ENCODE results near the gene WNT5A. TPM values are rescaled to one million over a fixed set of nuclear protein-coding genes. Genes with fewer than 3 reads are reported as not detected.
A peak's percentile ranks its signal among the peaks of the same experiment; 100 is the strongest.

WNT5A gene
- total RNA-seq, 2 donors from 2014 or later, result 5.9 to 15.0 TPM

GRCh38 chr3:55526332-55527030, 39.4 kb upstream of the WNT5A start:
- WGBS, 2 donors, result 29 to 47% methylated on average over 6 to 10 of the region's 10 CpGs
- TF ChIP-seq POLR2A (IDR thresholded peaks at IDR 0.05), result no peak
- TF ChIP-seq, protein P1, sequence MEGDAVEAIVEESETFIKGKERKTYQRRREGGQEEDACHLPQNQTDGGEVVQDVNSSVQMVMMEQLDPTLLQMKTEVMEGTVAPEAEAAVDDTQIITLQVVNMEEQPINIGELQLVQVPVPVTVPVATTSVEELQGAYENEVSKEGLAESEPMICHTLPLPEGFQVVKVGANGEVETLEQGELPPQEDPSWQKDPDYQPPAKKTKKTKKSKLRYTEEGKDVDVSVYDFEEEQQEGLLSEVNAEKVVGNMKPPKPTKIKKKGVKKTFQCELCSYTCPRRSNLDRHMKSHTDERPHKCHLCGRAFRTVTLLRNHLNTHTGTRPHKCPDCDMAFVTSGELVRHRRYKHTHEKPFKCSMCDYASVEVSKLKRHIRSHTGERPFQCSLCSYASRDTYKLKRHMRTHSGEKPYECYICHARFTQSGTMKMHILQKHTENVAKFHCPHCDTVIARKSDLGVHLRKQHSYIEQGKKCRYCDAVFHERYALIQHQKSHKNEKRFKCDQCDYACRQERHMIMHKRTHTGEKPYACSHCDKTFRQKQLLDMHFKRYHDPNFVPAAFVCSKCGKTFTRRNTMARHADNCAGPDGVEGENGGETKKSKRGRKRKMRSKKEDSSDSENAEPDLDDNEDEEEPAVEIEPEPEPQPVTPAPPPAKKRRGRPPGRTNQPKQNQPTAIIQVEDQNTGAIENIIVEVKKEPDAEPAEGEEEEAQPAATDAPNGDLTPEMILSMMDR (IDR thresholded peaks at IDR 0.05), result no peak
- peak; percentile 54 to 73 (median 68) for DNase-seq

GRCh38 chr3:55525436-55525835, 38.3 kb upstream of the WNT5A start:
- DNase-seq (no peak), ATAC-seq (no peak)
- no peak overlapping the region for H3K27ac ChIP-seq
- peaks cover 38% of the 10 kb centered on the region for H3K4me1 ChIP-seq
- no peaks in the 10 kb centered on the region for H3K9me3 ChIP-seq
- no peaks in the 10 kb centered on the region for H3K36me3 ChIP-seq (replicated peaks in 1 of 2; ENCODE audit: insufficient read depth in 1 of 2, low read depth in 2 of 2)
- WGBS, 2 donors, result 67 to 70% methylated on average over 3 of the region's 3 CpGs
- H3K4me3 ChIP-seq, result no peak overlapping the region
- TF ChIP-seq, protein P1 (IDR thresholded peaks at IDR 0.05), result no peak
- no peak for TF ChIP-seq POLR2A (IDR thresholded peaks at IDR 0.05)
- intact Hi-C loops (cut with DNase I), result no loop called here
- no peaks in the 10 kb centered on the region for H3K27me3 ChIP-seq

More at GRCh38 chr3:55526332-55527030, 39.4 kb upstream of the WNT5A start:
- H3K4me1 ChIP-seq, result peaks cover 38% of the 10 kb centered on the region
- peak overlapping the region in 3 of 4 donors; percentile 38 to 60 (median 55) for H3K27ac ChIP-seq
- no peaks in the 10 kb centered on the region for H3K9me3 ChIP-seq
- H3K36me3 ChIP-seq (replicated peaks in 1 of 2; ENCODE audit: insufficient read depth in 1 of 2, low read depth in 2 of 2), result no peaks in the 10 kb centered on the region
- H3K4me3 ChIP-seq, result no peak overlapping the region
- ATAC-seq, result peak; percentile 85
- no peaks in the 10 kb centered on the region for H3K27me3 ChIP-seq
- intact Hi-C loops (cut with DNase I), result no loop called here

DNA sequence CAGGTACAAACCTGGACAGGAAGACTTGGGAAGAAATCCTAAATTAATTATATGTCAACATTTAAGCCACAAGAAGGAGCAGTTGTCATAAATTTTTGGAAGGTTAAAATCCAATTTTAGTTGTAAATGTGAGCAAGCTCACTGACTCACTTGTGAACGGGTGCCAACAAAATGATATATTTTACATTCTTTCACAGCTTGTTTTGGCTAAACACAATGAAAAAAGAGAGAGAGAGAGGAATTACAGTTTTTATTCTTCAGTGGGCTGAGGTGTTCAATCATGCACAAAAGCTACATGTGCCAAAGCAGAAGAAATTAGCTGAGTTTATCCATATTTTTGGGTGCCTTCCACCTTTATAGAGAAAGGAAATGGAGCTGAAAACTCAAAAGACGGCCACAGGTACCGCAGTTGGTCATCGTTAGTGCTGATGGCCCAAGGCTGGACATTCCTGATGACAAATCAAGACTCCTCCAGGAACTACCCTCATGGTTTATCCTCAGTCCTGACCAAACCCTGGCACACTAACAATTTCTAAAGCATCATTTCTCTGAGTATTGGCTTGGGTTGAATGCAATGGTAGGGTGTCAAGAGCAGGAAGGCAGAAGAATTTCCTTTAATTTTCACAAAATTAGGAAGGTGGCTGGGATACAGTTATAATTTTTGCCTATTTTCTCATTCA, 37.6 kb upstream of the WNT5A start:
- Histone ChIP-seq H3K9me3 (no peaks in the 10 kb centered on the region), H3K4me1 (peaks cover 38% of the 10 kb centered on the region), H3K27ac (no peak overlapping the region), H3K36me3 (replicated peaks in 1 of 2; ENCODE audit: insufficient read depth in 1 of 2, low read depth in 2 of 2) (no peaks in the 10 kb centered on the region), H3K27me3 (no peaks in the 10 kb centered on the region), H3K4me3 (no peak overlapping the region)
- TF ChIP-seq, protein P1 (IDR thresholded peaks at IDR 0.05), result no peak
- TF ChIP-seq POLR2A (IDR thresholded peaks at IDR 0.05), result no peak
- ATAC-seq (no peak), DNase-seq (no peak)
- 62 to 71% methylated on average over 4 of the region's 4 CpGs for WGBS, 2 donors
- intact Hi-C loops (cut with DNase I), result no loop called here

DNA sequence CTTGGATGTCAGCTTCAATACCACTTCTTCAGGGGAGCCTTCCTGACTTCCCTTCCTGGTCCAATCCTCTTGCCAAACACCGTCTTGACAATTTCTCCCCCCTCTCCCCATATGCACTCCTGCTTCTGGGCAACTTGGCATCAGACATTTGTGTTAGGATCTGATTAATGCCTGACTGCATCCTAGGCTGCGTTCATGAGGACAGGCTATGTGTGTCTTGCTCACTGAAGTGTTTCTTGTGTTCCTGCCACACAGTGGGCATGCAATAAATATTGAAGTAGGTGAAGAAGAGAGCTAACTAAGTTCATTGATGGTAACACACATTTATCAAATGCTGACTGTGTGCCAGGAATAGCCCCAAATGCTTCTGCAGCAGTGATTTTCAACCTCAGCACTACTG, 36.4 kb upstream of the WNT5A start:
- TF ChIP-seq, protein P1 (IDR thresholded peaks at IDR 0.05), result no peak
- no peak for TF ChIP-seq POLR2A (IDR thresholded peaks at IDR 0.05)
- no peaks in the 10 kb centered on the region for H3K27me3 ChIP-seq
- DNase-seq, result no peak
- no peak for ATAC-seq
- intact Hi-C loops (cut with DNase I), result no loop called here
- H3K36me3 ChIP-seq (replicated peaks in 1 of 2; ENCODE audit: insufficient read depth in 1 of 2, low read depth in 2 of 2), result no peaks in the 10 kb centered on the region
- H3K4me3 ChIP-seq, result no peak overlapping the region
- H3K27ac ChIP-seq, result no peak overlapping the region
- H3K4me1 ChIP-seq, result peaks cover 38% of the 10 kb centered on the region
- no peaks in the 10 kb centered on the region for H3K9me3 ChIP-seq
- WGBS, 2 donors, result 87 to 98% methylated on average over 2 of the region's 2 CpGs

Data from body of pancreas (tissue), 4 donors.